Measurements from ENCODE around the gene TMCC1.
"Not testable (repeated sequence)": the region's sequence is repeated elsewhere in the genome, so short reads cannot be mapped to it uniquely, and the experiment has no call there.

The TMCC1 gene

DNA sequence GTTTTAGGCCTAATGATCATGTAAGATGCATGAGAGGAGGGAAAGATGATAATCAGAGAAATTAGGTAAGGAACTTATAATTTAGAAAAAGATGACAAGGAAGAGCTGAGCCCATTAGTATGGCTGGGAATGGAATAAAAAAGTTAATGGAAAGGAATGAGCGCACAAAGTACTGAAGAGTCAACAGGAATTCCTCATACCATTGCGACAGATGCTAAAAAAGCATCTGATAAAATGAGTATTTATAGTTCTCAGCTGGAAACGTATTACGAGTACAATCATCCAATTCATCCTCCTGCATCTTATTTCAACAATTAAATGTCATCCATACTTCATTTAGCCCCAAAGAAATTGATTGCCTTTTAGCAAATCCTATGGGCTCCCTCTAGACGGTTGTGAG is 58.9 kb downstream of the TMCC1 start:
- DNase-seq = no peak

DNA sequence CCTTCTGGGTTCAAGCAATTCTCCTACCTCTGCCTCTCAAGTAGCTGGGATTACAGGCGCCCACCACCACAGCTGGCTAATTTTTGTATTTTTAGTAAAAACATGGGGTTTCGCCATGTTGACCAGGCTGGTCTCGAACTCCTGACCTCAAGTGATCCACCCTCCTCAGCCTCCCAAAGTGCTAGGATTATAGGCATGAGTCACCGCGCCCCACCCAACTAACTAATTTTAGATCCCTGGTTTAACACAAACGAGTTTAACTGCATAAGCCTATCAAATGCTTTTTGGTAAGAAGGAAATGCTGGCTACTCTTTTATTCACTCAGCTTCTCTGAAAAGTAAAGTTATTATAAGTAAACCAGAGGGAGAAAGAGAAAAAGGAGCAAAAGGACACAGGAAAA is 61.6 kb downstream of the TMCC1 start:
- not testable (repeated sequence) for DNase-seq

GRCh38 chr3:129831503-129831902 is 62.0 kb downstream of the TMCC1 start:
- no peak for DNase-seq

DNA sequence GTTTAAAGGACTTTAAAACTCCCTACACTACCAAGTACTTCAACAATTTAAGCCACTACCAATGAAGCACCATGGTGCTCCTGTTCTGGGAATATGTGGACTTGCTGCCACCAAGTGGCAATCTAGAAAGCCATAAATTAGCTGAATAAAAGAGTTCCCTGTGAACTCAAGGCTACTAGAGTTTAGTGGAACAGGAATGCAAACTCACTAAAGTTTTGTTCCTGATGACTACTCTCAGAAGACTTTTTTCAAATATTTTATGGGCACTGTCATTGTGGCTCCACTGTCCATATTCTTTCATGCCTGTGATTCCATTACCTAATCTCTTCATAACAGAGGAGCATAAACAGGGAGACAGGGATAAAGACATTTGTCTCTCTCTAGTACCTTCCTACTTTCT is 63.9 kb downstream of the TMCC1 start:
- peak; percentile 8 to 14 for DNase-seq

DNA sequence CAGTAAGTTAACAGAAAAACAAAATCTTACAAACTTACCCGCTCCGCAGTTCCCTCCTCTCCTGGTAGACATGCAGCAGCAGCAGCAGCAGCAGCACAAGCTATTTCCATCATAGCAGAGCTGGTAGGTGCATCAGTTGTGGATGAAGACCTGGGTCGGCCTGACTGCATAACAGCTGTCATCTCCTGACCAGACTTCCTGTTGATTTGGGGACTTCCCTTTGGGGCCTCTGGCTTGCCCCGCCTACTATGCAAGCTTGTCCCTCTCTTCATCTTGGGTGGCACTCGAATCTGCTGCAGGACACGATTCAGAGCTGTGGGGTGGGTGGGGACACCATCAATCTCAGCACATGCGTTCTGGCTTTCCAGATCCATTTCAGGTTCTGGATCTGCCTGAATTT is 65.7 kb downstream of the TMCC1 start:
- peak; percentile 21 to 29 for DNase-seq

DNA sequence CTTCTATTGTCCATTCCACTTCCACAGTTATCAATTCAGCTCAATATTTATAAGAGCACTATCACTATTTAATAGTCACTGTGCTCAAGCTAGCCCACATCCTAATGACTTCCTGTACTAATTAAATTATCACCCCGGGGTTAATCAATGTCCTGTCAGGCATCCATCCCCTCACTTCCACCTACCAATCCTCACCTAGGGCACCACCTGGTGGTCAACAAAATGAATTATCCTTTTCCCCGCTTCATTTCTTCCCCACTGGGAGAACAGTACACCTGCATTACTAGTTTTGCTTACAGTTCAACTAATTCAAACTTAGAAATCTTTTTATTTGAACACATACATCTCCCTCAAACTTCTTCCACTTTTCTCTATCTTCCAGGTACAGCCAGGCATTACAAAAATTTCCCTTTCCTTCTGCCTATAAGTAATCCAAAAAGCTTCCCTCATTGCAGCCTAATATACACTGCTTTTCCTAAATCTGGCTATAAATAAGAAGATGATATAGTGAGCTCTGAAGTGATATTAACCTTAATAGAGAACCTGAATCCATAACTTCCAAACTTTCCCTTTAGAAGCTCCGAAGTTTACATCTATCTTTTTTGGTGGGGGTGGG is 68.5 kb downstream of the TMCC1 start:
- DNase-seq = peak; percentile 16 to 36

DNA sequence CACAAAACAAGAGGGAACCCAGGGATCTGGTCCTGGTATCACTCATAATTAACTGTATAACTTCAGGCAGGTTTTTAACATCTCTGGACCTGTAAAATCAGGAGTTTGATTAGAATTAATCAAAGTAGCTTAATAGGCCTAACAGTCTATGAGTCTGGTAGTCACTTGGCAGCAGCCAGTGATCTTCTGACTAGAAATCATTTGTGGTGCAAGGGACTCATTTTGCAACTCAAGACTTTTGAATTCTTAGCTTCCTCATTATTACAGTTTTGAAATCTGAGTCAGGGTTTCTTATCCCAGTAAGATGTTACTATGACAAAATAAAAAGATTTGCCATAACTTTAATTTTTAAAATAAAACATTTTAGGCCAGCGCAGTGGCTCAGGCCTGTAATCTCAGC is 70.8 kb downstream of the TMCC1 start:
- DNase-seq = no peak

DNA sequence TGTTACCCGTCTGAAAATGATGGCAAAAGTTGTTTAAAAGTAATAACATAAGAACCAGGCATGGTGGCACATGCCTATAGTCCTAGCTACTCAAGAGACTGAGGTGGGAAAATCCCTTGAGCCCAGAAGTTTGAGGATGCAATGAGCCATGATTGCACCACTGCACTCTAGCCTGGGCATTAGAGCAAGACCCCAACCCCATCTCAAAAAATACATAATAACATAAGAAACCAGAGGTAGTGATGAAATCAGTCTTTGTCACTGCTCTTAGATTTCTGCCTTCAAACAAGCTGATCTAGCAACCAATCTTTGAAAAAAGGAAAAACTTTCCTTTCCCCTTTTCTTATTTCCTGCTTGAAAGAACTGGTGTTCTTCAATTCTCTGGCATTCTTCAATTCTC is 71.3 kb downstream of the TMCC1 start:
- DNase-seq = no peak

DNA sequence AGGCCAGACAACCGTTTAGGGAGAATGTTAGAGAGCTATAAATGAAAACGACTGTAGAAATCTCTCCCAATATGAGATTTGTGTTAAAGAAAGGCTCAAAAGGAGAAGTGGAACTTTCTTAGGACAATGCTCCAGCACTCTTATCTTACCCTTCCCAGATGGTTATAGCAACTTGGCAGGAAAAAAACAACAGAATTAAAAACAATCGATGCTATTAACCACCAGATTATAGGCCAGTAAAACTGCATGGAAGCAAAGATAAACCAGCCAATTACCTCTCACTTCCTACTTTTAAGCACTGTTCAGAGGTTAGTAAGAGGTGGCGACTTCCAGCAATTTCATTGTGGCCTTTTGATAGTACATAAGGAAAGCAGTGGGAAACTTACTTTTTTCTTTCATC is 72.9 kb downstream of the TMCC1 start:
- no peak for DNase-seq

GRCh38 chr3:129812589-129812988 is 80.9 kb downstream of the TMCC1 start:
- DNase-seq = no peak

GRCh38 chr3:129809297-129809696 is 84.2 kb downstream of the TMCC1 start:
- DNase-seq = no peak

- DNase-seq = no peak
Measured at GRCh38 chr3:129796146-129796545, 97.4 kb downstream of the TMCC1 start.

DNA sequence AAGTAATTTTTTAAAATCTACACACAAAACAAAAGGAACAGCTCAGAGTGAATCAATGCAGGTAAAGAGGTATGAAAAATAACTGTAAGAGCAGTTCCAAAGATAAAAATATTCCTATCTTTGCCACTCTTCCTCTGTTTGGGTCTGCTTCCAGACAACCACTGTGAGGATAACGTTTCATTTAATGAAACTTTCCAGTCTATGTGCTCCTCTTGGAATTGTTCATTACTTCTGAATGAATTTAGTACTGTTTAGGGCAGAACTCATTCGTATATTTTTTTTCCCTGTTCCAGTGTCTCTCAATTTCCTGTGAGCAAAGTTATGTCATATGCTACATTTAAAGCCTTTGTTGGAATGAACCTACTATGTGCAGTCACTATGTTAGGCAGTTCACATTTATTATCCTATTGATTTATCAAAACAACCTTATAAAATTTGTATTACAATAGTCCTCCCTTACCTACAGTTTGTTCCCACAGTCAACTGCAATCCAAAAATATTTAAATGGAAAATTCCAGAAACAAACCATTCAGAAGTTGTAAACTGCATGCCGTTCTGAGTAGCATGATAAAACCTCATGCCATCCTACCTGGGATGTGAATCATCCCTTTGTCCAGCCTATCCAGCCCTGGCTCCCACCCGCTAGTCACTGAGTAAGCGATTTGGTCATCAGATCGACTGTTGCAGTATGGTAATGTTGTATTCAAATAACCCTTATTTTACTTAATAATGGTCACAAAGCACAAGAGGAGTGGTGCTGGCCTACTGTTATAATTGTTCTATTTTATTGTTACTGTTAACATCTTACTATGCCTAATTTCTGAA is 98.1 kb downstream of the TMCC1 start:
- no peak for DNase-seq

DNA sequence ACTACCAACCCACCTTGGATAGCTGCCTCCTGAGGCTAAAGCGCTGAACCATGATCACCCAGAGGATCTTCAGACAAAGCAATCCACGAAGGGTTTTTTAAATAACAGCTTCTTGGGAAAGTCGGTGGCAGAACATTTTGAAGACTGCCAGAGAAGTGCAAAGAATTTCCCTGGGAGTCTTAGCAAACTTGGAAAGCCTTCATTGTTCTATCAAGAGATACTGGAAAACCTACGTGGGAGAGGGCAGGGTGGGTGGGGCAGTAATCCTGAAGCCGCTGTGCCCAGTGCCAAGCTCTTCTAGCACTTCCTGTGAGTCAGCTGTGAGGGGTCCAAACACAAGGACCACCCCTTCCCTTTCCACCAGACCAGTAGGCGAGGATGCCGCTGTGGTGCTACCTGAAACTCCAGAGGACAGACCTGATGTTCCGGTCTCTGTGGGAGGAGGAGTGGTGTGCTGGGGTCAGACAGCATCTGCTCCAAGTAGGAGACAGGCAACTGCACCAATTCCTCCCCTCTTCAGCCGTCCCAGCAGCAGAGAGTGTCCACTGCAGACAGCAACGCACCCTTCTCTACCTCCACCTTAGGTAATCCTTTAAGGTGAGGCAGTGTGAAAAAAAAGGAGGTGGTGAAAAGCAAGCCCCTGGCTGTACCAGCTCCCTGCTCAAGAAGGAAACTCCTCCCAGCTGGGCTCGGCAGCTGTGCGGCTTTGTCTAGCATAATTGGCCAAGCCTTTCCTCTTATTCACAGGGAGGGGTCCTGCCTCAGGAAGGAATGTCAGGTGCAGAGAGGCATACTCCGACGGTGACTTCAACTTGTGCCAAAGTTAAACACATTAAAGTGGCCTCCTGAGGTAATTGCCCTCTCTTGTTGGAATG is 99.0 kb downstream of the TMCC1 start:
- DNase-seq = peak in 1 of 2 experiments; percentile 6

GRCh38 chr3:129793942-129794310 is 99.6 kb downstream of the TMCC1 start:
- no peak for DNase-seq

DNA sequence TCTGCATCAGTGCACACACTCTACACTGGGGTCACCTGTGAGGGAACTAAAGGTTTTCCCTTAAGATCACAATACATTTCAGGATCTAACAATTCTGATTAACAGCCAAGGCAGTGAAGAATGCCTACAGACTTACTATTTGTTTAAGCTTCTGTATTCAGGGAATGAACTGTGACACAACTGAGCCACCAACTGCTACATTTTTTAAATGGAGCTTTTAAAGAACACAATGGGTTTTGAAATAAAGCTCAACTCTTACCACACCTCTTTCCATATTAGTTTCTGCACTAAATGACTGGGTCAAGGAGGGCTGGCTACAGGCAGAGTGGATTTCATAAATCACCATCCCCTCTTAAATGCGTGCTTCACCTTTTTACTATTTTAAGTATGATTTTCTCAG is 100.2 kb downstream of the TMCC1 start:
- DNase-seq = no peak

GRCh38 chr3:129783470-129783869 is 110.0 kb downstream of the TMCC1 start:
- no peak for DNase-seq

DNA sequence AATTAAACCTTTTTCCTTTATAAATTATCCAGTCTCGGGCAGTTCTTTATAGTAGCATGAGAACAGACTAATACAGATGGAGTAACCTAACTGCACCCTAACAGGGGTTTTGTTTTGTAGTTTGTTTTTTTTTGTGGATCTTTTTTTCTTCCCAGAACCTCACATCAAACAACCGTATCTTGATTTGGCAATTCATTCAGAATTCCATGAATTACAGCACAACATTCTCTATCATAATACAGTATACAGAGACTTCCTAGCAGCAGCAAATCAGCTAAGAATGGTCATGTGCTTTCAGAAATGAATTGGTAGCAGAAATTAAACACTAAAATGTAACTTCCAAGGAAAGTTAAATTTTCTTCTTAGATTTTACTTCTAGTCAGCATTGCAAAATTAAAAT is 114.6 kb downstream of the TMCC1 start:
- DNase-seq = no peak

- no peak for DNase-seq
Measured at GRCh38 chr3:129777806-129778205, 115.7 kb downstream of the TMCC1 start.

DNA sequence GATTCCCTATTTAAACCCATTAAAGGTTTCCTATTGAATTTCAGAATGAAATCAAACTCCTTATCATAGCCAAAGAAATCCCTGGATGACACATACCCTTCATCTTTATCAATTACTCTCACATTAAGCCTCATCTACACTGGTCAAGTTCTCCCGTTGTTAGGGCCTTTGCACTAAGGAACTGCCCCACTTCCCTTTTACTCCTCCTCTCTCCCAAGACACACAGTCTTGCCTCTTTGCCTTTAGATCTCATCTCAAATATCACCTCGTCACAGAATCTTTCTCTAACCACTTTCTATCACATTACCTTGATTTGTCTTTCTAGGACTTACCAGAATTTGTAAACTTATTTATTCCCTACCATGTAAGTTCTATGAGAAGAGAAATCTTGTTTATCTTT is 117.6 kb downstream of the TMCC1 start:
- DNase-seq = no peak

DNA sequence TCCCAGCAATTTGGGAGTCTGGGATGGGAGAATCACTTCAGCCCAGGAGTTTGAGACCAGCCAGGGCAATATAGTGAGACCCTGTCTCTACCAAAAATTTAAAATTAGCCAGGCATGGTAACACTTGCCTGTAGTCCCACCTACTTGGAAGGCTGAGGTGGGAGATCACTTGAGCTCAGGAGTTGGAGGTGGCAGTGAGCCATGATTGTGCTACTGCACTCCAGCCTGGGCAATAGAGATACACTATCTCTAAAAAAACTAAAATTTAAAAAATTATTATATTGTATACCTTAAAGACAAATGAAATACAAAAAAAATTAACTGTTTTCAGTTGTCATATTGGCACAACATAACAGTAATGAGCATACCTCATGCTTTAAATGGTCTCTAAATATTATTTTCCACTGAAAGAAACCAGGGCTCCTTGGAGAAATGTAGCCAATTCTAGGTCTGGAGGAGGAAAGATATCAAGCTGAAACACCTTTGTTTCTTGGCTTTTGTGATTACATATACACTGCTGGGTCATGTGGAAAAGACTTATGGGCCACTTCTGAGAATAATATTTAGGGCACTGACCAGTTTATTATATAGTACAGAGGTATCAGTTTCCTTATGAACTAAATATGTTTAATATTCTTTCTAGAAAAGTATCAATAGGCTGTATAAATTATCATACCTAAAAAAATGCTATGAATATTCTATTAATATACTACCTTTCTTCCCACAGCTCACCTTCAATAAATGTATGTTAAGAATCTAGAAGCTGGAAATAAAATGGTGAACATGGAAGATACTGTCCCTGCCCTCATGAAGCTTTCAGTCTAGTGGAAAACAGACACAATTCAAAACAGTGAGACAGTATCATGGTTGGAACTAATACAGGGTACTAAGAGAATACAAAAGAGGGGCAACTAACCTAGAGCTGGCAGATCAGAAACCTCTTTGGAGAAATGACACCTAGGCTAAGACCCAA is 119.5 kb downstream of the TMCC1 start:
- DNase-seq = no peak

DNA sequence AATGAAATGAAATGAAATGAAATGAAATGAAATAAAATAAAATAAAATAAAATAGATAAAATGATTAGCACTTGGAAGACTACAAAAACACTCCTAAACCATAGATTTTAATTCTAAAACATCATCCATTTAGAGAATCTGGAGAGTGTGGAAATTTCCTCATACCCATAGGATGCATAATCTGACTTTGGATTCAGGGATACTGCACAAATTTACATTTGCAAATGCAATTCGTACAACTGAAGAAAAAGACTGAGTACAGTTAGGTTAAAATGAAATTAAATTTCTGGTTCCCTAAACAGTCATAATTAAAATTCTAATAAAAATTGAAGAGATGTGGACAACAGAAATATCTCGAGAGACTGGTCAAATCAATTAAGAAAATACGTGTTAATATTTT is 122.9 kb downstream of the TMCC1 start:
- no peak for DNase-seq

DNA sequence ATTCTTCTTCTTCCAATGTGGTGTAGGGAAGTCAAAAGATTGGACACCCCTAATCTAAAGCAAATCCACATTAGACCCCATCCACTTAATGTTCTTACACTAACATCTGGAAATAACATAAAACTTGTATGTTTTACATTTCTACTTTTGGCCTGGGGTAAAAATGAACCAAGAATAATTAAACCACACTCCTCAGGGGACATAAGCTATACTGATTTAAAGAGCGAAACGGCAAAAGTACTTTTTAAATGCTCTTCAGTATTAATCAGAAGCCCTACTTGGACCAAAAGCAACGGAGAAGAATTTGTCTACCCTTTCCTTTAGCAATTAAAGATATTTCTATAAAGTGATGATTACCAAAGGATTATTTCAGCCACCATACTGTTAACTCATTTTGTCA is 123.9 kb downstream of the TMCC1 start:
- no peak for DNase-seq
